HG03520 (cell line): ENCODE results near the gene SRGAP2C.
"Not testable (repeated sequence)": the region's sequence is repeated elsewhere in the genome, so short reads cannot be mapped to it uniquely, and the experiment has no call there.

Source experiments
- ATAC-seq: cut with Tn5 transposase; IDR thresholded peaks from one replicate; pipeline ENCODE4 v1.9.1; 2021; ENCODE audit warnings: mild to moderate bottlenecking, moderate library complexity; ENCODE audit not compliant: unreplicated experiment

Gene SRGAP2C

DNA sequence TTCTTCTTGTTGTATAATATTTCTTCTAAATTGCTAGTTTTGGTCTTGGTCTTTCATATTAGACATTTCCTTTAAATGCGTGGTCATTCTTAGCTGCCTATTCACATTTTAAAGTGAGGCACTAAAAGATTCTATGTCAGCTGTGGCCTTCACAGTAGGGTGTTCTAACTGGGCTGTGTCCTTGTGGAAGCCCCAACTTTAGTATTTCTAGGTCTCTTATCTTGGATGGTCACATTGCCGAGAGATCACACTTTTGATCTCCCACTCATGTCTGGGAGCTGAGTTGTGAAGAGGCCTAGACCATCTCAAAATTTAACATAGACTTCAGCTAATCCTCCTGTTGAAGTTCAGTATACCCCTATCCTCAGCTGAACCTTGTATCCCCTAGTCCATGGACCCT is 185.2 kb downstream of the SRGAP2C start:
- ATAC-seq: not testable (repeated sequence)

DNA sequence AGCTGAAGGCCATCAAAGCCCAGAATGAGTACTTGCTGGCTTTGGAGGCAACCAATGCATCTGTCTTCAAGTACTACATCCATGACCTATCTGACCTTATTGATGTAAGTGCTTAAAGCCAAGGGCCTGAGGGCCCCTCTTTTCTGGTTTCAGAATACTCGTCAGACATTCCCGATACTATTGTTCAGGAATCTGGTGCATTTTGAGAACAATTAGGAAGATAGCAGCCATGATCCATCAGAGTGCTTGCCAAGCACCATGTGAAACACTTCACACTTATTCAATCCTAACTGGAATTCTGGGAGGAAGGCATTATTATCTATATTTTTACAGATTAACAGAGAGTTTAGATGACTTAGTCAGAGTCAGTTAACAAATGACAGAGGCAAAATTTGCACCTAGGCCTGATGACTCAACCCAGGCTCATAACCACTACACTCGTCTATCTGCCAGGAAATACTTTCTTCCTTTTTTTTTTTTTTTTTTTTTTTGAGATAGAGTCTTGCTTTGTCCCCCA is 190.1 kb downstream of the SRGAP2C start:
- ATAC-seq: not testable (repeated sequence)

DNA sequence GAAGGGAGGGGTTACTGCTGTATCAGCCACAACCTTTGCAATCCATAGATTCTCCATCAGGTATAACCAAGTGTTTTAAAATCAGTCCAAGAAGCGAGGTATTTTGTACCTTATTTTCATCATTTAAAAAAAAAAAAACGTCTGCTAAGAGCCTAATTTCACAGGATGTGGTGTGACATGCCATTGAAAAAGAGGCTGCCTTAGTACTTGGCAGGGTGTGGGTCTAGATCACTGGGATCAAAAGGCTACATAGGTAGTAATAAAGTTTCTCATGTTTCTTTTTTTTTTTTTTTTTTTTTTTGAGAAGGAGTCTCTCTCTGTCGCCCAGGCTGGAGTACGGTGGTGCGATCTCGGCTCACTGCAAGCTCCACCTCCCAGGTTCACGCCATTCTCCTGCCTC is 192.2 kb downstream of the SRGAP2C start:
- ATAC-seq: not testable (repeated sequence)

DNA sequence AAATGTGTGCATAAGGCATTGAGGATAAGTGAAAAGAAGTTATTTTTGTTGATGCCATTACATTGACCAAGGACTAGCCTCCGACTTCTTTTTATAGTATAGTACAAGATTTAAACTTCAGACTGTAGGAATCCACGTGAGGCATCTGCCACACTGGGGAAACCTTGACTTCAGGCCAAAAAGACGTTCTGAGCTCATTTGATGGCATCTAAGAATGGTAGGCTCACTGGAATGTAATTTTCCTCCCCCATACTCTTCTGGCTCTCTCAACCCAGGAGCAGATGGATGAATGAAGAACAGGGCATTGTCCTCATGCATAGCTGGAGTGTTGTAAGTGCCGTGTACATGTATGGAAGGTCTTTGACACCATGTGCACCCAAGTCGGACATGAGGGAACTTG is 194.0 kb downstream of the SRGAP2C start:
- not testable (repeated sequence) for ATAC-seq

DNA sequence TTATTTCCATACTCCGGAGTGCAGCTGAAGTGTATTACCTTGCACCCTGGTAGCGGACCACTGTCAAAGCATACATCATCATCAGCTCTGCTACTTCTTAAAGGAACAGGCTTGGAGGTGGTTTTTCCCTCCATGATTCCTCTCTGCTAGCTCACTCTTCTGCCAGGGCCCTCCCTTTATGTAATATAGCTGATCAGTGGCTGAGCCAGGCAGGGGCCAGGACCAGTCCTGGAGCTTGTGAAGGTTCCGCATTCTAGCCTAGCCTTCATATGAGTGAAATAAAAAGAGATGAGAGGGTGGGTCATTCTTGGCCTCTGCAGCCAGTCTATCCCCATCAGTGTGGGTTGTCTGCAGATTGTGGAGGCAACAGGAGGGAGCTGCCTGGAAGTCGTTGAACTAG is 200.0 kb downstream of the SRGAP2C start:
- not testable (repeated sequence) for ATAC-seq

DNA sequence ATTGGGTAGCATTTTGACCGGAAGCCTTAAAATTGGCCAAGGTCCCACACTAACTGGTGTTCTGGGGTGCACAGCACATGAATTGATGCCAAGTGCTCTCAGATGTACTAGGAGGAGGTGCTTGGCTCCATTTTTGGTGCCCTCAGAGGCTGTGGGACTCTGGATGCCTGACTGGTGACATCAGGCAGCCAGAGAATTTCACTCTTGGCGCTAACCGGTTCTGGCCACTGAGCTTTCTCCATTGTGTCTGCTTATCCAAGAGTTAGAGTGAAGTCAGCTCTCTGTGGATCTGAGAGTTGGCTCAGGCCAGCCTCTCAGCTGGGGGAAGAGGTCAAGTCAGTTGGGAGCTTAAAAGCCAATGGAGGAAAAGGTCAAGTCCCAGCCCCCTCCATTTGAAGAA is 200.4 kb downstream of the SRGAP2C start:
- not testable (repeated sequence) for ATAC-seq

DNA sequence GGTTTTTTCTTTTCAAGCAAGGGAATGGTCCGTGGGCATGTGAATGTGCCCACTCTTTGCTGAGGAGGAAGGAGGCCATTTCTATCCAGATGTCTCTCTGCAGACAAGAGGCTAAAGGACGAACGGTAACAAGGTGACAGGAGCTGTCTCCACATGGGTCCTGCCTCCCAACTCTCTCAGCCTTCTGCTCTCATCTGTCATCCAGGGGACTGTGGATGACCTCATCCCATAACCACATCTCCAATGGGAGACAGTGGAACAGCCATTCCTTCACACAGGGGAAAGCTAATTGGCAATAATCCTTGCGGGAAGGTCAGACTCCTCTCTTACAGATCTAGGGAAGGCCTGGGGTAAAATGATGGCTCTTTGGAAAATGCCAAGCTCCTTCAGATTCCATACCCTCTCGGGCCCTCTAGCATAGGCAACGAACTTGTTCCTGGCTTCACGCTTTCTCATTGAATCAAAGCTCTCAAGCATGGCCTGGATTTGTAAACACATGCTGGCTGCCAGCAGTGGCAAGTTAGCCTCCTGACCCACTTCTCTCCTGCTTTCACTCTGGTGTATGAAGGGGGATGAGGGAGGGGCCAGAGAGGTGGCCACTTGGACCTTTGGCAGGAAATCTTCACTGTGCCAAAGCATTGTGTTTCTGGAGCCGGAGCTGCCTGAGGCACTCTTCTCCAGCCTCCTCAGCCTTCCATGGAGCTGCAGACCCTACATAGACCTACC is 201.0 kb downstream of the SRGAP2C start:
- not testable (repeated sequence) for ATAC-seq

DNA sequence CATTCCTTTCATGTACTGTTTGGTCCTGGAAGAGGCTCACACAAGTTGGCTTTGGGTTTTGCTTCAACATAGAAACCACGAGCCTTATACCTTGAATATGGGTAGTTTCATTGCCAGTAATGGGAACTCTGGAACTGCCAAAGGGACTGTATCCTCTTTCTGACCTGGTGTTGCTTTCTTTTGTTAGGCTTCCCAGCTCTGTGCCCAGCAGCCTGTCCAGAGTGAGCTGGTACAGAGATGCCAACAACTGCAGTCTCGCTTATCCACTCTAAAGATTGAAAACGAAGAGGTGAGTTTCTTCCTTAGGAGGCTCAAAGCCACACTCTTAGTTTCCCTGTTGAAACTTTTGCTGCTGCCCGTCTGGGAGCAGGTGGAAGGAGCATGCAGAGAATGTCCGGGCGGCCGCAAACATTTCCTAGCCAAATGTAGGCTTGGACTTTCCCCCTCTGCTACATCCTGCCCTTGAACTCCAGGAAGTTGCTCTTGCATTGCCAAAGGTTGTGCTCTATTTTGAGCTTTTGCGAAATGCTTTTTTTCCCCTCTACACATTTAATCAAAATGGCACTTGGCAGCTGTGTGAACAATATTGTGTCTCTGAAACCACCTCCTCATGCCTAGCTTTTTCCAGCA is 201.7 kb downstream of the SRGAP2C start:
- not testable (repeated sequence) for ATAC-seq

DNA sequence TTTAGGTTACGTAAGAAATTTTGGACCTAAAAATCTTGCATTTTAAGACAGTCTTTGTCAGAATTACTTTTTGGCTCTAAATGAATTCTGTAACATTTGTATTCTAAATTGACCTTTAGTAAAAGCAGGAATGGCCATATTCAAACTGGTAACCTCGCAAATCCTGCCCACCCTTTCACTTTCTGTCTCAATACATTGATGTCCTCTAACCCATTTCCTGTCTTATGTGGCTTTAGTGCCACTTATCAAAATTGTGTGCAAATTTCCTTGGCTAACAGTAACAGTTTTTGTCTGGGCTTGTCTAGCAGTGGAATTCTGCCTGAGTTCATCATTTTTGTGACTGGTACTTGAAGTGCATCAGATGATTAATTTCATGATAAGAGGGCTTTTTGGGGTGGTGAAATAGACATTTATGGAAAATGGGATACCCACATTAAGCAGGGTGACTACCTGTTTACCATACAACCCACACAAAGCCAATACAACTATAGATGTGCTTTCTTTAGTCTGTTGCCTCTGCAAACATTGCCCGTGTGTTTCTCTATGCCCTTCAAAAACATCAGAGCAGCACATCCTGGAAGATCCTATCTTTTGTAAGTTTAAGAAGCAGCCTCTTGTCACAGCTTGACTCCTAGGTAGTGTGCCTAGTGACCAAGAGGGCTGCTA is 205.3 kb downstream of the SRGAP2C start:
- ATAC-seq: not testable (repeated sequence)

DNA sequence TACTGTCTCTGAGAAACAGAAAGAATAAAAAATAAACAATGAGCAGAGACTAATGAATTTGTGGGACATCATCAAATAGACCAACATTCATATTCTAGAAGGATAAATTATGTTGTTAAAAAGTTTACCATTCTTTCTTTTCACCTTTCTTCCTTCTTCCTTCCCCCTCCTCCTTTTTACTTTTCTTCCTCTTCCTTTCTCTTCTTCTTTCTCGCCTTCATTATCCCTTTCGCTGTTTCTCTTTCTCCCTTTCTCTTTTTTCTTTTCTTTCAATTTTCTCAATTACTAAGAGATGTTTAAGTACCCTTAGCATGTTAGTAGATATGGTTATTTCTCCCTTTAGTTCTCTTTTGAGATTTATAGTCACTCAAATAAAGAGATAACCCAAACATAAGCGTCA is 207.4 kb downstream of the SRGAP2C start:
- ATAC-seq: not testable (repeated sequence)

DNA sequence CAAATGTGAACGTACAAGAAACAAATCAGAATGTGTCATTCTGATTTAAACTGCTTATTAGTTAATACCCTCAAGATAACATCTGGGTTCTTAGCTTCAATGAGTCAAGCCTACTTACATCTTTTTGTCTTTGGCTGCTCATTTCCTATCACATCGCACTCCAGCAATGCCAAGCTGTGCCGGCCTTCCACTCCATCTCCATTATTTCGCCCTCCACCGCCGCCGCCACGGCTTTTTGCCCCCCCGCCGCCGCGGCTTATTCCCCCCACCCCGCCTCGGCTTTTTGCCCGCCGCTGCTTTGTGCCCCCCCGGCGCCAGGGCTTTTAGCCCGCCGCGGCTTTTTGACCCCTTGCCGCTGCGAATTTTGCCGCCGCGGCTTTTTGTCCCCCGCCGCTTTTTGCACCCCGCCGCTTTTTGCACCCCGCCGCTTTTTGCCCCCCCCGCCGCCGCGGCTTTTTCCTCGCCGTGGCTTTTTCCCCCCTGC is 211.0 kb downstream of the SRGAP2C start:
- ATAC-seq: not testable (repeated sequence)

DNA sequence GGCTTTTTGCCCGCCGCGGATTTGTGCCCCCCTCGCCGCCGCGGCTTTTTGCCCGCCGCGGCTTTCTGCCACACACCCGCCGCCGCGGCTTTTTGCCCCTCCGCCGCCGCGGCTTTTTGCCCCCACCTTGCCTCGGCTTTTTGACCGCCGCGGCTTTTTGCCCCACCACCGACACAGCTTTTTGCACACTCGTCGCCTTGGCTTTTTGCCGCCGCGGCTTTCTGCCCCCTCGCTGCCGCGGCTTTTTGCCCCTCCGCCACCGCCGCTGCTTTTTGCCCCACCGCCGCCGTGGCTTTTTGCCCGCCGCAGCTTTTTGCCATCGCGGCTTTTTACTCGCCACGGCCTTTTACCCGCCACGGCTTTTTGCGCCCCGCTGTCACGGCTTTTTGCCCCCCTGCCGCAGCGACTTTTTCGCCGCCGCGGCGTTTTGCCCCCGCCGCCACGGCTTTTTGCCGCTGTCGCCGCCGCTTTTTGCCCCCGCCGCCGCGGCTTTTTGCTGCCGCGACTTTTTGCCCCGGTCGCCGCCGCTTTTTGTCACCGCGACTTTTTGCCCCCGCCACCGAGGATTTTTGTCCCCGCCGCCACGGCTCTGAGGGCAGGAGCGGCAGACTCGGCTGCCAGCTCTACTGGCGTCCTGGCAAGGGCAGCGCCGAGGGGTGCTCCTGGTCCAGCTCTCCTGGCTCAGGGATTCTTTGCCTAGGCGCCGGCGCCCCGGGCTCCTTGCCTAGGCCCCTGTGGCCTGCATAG is 211.7 kb downstream of the SRGAP2C start:
- ATAC-seq: not testable (repeated sequence)

DNA sequence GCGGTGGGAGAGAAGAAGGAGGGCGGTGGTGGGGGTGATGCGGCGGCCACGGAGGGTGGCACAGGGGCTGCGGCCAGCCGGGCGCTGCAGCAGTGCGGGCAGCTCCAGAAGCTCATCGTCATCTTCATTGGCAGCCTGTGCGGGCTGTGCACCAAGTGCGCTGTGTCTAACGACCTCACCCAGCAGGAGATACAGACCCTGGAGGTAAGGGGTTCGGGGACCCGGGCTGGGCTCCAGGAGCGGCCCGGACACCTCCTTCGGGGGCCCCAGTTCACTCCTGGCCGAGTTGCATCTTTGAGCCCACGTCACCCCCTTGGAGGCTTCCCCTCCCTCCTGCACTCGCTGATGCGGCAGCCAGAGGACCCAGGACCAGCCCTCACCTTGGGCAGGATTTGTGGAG is 212.3 kb downstream of the SRGAP2C start:
- not testable (repeated sequence) for ATAC-seq

DNA sequence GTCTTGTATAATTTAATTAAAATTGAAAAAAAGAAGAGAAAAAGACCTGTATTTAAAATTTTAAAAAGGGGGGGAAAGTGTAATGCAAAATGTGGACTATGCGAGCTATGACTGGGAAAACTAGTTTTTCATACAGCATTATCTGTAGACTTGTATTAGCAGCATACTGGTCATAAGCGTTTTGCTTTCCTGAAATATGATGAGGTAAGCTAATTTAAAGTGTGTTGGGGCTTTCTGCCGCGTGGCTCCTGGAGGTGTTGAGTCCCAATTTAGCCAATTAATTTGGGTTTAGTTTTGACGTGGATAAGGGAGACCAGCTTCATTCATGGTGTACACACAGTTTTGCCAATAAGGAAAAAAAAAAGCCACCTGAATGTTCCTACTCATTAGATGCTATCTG is 214.4 kb downstream of the SRGAP2C start:
- not testable (repeated sequence) for ATAC-seq

DNA sequence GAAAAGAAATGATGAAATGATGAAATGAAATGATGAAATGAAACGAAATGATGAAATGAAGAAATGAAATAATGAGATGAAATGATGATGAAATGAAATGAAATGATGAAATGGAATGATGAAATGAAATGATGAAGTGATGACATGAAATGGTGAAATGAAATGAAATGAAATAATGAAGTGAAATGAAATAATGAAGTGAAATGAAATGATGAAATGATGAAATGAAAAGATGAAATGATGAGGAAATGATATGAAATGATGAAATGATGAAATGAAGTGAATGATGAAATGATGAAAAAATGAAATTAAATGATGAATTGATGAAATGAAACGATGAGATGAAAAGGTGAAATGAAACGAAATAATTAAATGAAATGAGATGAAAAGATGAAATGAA is 215.3 kb downstream of the SRGAP2C start:
- ATAC-seq: not testable (repeated sequence)

DNA sequence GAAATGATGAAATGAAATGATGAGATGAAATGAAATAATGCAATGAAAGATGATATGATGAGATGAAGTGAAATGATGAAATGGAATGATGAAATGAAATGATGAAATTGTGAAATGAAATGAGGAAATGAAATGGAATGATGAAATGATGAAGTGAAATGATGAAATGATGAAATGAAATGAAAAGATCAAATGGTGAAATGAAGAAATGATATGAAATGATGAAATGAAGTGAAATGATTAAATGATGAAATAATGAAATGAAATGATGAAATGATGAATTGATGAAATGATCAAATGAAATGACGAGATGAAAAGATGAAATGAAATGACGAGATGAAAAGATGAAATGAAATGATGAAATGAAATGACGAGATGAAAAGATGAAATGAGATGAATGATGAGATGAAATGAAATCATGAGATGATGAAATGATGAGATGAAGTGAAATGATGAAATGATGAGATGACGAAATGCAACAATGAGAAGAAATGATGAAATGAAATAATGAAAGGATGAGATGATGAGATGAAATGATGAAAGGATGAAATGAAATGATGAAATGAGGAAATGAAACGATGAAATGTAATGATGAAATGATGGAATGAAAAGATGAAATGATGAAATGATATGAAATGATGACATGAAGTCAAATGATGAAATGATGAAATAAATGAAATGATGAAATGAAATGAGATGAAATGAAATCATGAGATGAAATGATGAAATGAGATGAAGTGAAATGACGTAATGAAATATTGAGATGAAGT is 216.0 kb downstream of the SRGAP2C start:
- not testable (repeated sequence) for ATAC-seq

DNA sequence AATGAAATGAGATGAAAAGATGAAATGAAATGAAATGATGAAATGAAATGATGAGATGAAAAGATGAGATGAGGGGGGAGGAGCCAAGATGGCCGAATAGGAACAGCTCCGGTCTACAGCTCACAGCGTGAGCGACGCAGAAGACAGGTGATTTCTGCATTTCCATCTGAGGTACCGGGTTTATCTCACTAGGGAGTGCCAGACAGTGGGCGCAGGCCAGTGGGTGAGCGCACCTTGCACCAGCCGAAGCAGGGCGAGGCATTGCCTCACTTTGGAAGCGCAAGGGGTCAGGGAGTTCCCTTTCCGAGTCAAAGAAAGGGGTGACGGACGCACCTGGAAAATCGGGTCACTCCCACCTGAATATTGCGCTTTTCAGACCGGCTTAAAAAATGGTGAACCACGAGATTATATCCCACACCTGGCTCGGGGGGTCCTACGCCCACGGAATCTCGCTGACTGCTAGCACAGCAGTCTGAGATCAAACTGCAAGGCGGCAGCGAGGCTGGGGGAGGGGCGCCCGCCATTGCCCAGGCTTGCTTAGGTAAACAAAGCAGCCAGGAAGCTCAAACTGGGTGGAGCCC is 216.7 kb downstream of the SRGAP2C start:
- ATAC-seq: not testable (repeated sequence)

DNA sequence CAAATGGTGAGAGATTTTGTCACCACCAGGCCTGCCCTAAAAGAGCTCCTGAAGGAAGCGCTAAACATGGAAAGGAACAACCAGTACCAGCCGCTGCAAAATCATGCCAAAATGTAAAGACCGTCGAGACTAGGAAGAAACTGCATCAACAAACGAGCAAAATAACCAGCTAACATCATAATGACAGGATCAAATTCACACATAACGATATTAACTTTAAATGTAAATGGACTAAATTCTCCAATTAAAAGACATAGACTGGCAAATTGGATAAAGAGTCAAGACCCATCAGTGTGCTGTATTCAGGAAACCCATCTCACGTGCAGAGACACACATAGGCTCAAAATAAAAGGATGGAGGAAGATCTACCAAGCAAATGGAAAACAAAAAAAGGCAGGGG is 218.5 kb downstream of the SRGAP2C start:
- ATAC-seq: not testable (repeated sequence)

DNA sequence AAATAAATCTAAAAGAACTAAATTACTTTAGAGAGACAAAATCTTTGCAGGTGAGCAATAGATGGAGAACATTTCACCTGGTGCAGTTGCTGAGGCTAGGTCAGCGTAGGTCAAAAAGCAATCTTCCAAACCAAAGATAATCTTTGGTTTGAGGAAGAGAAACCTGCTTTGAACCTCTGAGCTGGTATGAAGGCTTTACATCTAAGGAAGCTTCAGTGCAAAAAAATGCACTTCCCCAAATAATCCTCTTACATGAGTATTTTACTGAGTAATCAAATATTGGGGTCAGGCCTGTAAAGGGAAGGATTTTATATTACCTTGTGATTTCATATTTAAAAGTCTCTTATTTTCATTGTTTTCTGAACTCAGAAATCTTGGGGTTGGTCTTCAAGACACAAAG is 223.6 kb downstream of the SRGAP2C start:
- ATAC-seq: no peak

DNA sequence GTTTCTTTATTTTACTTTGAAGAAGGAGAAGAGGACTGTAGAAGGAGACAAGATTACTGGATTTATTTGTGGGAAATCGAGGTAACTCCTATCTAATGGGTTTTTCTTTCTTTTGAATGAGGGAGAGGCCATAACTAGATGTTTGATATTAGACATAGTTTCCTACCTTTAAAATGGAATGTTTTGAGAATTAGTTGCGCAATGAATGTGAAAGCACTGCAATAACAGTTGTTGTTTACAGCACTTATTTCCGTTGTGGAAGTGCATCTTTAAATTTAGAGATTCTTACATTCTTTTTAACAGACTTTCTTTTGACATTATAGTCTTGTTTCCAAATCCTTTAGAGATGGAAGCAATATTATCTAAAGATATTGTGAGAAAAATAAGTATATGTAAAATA is 229.0 kb downstream of the SRGAP2C start:
- no peak for ATAC-seq
